Activated T-helper 2 cell treated with anti-CD3 and anti-CD28 coated beads, Interferon-gamma antibody, Interleukin-2, Interleukin-4, amounts not matched to agents 10 μg/mL and 5 μg/mL and 100 μg/mL, durations not matched to agents 14 hours and 24 hours and 36 hours (primary cell): Measurements from ENCODE around the gene CLK2. TPM values are rescaled to one million over a fixed set of nuclear protein-coding genes. Genes with fewer than 3 reads are reported as not detected.
"Not testable (repeated sequence)": the region's sequence is repeated elsewhere in the genome, so short reads cannot be mapped to it uniquely, and the experiment has no call there.

Experiments
- DNase-seq: peaks from one replicate; pipeline ENCODE4 v3.0.0; 2021; ENCODE audit warnings: low spot score
- H3K27ac Mint-ChIP-seq: one replicate; pipeline ENCODE4 v1.8.0; 2021; ENCODE audit warnings: mixed read lengths
- H3K27me3 Mint-ChIP-seq: one replicate; pipeline ENCODE4 v1.8.0; 2021; ENCODE audit warnings: low read depth, mixed read lengths
- H3K36me3 Mint-ChIP-seq: one replicate; pipeline ENCODE4 v1.8.0; 2021; ENCODE audit warnings: low read depth, mixed read lengths
- H3K4me1 Mint-ChIP-seq: one replicate; pipeline ENCODE4 v1.8.0; 2021; ENCODE audit warnings: low read depth, mixed read lengths
- H3K4me3 Mint-ChIP-seq: one replicate; pipeline ENCODE4 v1.8.0; 2021; ENCODE audit warnings: low read depth, mild to moderate bottlenecking, moderate library complexity, mixed read lengths
- H3K9me3 Mint-ChIP-seq: one replicate; pipeline ENCODE4 v1.8.0; 2021; ENCODE audit warnings: mixed read lengths
- intact Hi-C: fragments of 100-400 bp; cut with micrococcal nuclease; formaldehyde crosslinking; loops from one replicate; pipeline ENCODE4 v1.15.1; 2023
- total RNA-seq: library from RNA; stranded (reverse); gene quantifications from 2 replicates; pipeline ENCODE4 v1.2.3, GENCODE V29; 2022

Gene CLK2
- total RNA-seq, 1 donor from 2014 or later = 96.8 TPM

- H3K4me1 Mint-ChIP-seq = peaks cover 26% of the 10 kb centered on the region
These were observed 46.4 kb downstream of the CLK2 start for GRCh38 chr1:155226910-155227260.

DNA sequence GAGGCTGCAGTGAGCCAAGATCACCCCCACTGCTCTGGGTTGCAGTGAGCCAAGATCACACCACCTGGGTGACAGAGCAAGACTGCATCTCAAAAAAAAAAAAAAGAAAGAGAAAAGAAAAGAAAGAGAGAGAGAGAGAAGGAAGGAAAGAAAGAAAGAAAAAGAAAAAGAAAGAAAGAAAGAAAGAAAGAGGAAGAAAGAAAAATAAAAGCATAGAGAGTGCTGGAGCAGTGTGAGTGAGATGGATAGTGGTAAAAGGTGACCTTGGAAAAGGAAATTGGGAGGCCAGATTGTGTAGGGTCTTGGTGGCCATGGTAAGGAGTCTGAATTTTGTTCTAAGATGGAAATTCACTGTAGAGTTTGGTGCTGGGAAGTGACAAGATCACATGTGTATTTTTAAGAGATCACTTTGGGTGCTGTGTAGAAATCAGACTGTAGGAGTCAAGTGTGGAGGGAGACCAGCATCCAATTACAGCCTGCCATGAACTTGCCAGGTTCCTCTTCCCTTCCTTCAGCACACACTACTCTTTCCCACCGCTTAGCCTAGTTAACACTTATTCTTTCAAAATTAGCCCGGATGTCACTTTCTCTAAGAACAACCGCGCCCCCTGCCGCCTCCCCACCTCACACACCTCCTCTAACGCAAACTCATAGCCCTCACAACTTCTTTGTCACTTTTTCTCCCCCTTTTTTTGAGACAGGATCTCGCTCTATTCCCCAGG lies 47.0 kb downstream of the CLK2 start:
- intact Hi-C loops = loop anchor here (1.0 to 5.0 kb wide), 2 partner anchors 34 to 50 kb away; no protein-coding TSS in a partner anchor
- Mint-ChIP-seq H3K27ac (peak overlapping the region; percentile 94), H3K9me3 (no peaks in the 10 kb centered on the region), H3K36me3 (peaks cover 14% of the 10 kb centered on the region), H3K4me1 (peaks cover 26% of the 10 kb centered on the region), H3K4me3 (peak overlapping the region; percentile 95), H3K27me3 (no peaks in the 10 kb centered on the region)
- DNase-seq = peak; percentile 74

More at GRCh38 chr1:155226910-155227260, 46.4 kb downstream of the CLK2 start:
- Mint-ChIP-seq H3K27ac (peak overlapping the region; percentile 94), H3K4me3 (peak overlapping the region; percentile 95), H3K36me3 (peaks cover 14% of the 10 kb centered on the region), H3K9me3 (no peaks in the 10 kb centered on the region), H3K27me3 (no peaks in the 10 kb centered on the region)
- DNase-seq = no peak
- intact Hi-C loops = loop anchor here (1.0 to 5.0 kb wide), 5 partner anchors 17 to 51 kb away; partner anchors contain the start of genes CLK2 and MTX1

GRCh38 chr1:155225404-155225759 lies 47.9 kb downstream of the CLK2 start:
- H3K9me3 Mint-ChIP-seq, H3K27ac Mint-ChIP-seq, DNase-seq, H3K27me3 Mint-ChIP-seq: not testable (repeated sequence)
- intact Hi-C loops = loop anchor here (5.0 kb wide), 1 partner anchor 33 kb away; no protein-coding TSS in a partner anchor
- Mint-ChIP-seq H3K36me3 (peaks cover 14% of the 10 kb centered on the region), H3K4me3 (peak overlapping the region; percentile 95), H3K4me1 (peaks cover 23% of the 10 kb centered on the region)

- Mint-ChIP-seq H3K36me3 (peaks cover 14% of the 10 kb centered on the region), H3K27ac (peak overlapping the region; percentile 22), H3K27me3 (no peaks in the 10 kb centered on the region), H3K4me1 (peaks cover 33% of the 10 kb centered on the region), H3K4me3 (no peak overlapping the region), H3K9me3 (no peaks in the 10 kb centered on the region)
- no peak for DNase-seq
- intact Hi-C loops = no loop called here
These were observed 50.3 kb downstream of the CLK2 start for GRCh38 chr1:155223047-155223446.

DNA sequence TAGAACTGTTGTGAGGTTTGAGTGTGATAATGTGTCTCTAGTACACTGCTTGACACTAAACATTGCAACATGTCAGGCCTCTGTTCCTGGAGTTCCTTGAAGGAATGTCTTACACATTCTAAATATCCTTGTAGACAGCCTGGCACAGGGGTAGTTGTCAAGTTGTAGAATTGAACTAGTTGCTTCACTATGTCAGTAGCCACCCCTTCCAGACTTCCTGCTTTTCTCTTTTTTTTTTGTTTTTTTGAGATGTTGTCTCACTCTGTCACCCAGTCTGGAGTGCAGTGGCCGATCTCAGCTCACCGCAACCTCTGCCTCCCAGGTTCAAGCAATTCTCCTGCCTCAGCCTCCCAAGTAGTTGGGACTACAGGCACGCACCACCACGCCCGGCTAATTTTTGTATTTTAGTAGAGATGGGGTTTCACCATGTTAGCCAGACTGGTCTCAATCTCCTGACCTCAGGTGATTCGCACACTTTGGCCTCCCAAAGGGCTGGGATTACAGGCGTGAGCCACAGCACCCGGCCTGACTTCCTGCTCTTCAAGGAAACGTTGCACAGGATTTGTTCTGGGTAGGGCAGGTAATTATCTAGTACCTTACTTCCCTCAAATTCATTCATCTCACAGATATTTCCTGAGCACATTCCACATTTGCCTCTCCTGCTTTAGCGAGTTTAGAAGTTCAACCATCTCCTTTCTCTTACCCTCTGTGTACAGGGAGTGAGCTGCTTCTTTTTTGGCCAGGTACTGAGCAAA lies 52.9 kb downstream of the CLK2 start:
- DNase-seq, H3K9me3 Mint-ChIP-seq, H3K36me3 Mint-ChIP-seq, H3K4me3 Mint-ChIP-seq, intact Hi-C loops, H3K27ac Mint-ChIP-seq, H3K27me3 Mint-ChIP-seq: not testable (repeated sequence)
- H3K4me1 Mint-ChIP-seq = peaks cover 18% of the 10 kb centered on the region

DNA sequence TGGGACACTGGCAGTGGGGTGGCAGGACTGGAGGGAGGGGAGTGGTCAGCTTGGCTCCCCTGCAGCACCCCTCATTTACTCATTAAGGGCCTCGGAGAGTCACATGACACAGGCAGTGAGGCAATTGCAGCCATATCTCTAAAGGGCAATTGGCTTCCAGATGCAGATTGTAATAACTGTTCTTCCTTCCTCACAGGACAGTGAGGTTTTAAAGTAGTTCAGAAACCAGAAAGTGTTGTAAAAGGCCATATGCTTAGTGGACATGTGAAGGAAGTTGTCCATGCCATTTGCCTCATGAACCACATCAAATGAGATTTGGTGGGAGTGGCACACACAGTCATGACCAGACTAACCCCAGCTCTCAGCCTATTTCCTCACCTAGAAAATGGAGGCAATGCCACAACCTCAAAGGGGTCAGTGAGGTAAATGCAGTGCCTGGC lies 53.7 kb downstream of the CLK2 start:
- Mint-ChIP-seq H3K4me3 (no peak overlapping the region), H3K9me3 (no peaks in the 10 kb centered on the region), H3K4me1 (peaks cover 16% of the 10 kb centered on the region), H3K36me3 (peaks cover 12% of the 10 kb centered on the region), H3K27me3 (no peaks in the 10 kb centered on the region), H3K27ac (peak overlapping the region; percentile 71)
- intact Hi-C loops = no loop called here
- DNase-seq = no peak

GRCh38 chr1:155218854-155219591 lies 54.3 kb downstream of the CLK2 start:
- intact Hi-C loops = no loop called here
- peak overlapping the region; percentile 71 for H3K27ac Mint-ChIP-seq
- peaks cover 16% of the 10 kb centered on the region for H3K4me1 Mint-ChIP-seq

DNA sequence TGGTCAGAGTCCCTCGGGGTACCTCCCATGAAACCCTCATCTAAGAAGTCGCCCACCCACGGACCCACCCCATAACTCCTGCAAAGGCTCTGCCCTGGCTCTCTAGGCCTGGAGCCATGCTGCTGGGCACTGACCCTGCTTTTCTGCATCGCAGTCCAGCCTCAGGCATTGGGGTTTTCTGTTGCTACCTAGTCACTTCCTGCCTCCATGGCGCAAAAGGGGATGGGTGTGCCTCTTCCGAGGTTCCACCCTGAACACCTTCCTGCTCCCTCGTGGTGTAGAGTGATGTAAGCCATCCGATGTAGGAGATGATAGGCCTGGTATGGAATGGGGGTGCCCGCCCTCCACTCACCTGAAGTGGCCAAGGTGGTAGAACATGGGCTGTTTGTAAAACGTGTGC lies 58.6 kb downstream of the CLK2 start:
- H3K27me3 Mint-ChIP-seq, intact Hi-C loops, H3K9me3 Mint-ChIP-seq, H3K27ac Mint-ChIP-seq, DNase-seq, H3K4me3 Mint-ChIP-seq: not testable (repeated sequence)
- Mint-ChIP-seq H3K4me1 (peaks cover 21% of the 10 kb centered on the region), H3K36me3 (peaks cover 14% of the 10 kb centered on the region)

More at GRCh38 chr1:155218854-155219591, 54.3 kb downstream of the CLK2 start:
- Mint-ChIP-seq H3K36me3 (peaks cover 9% of the 10 kb centered on the region), H3K9me3 (no peaks in the 10 kb centered on the region), H3K27me3 (no peaks in the 10 kb centered on the region), H3K4me3 (no peak overlapping the region)
- no peak for DNase-seq

Other genes with a start within 250 kb of the CLK2 start
- gene DCST2, start 239.7 kb downstream of the CLK2 start, total RNA-seq = 0.21 and 0.80 TPM in 2 replicates
- gene DCST1, start 239.7 kb downstream of the CLK2 start, total RNA-seq = 0.11 TPM in 1 of 2 replicates, not detected in the other
- 72.0 and 74.8 TPM in 2 replicates for gene ADAM15, start 222.2 kb downstream of the CLK2 start, total RNA-seq
- 9.2 and 10.5 TPM in 2 replicates for gene EFNA4, start 209.8 kb downstream of the CLK2 start, total RNA-seq
- 6.0 and 7.1 TPM in 2 replicates for gene EFNA3, start 194.7 kb downstream of the CLK2 start, total RNA-seq
- gene EFNA1, start 145.6 kb downstream of the CLK2 start, total RNA-seq = 0.18 and 0.39 TPM in 2 replicates
- gene SLC50A1, start 137.7 kb downstream of the CLK2 start, total RNA-seq = 56.9 and 58.0 TPM in 2 replicates
- gene DPM3, start 133.0 kb downstream of the CLK2 start, total RNA-seq = 49.0 and 51.0 TPM in 2 replicates
- gene KRTCAP2, start 100.2 kb downstream of the CLK2 start, total RNA-seq = 237 and 247 TPM in 2 replicates
- gene TRIM46, start 99.7 kb downstream of the CLK2 start, total RNA-seq = 10.7 and 11.5 TPM in 2 replicates
- gene THBS3, start 65.6 kb downstream of the CLK2 start, total RNA-seq = 10.4 and 13.1 TPM in 2 replicates
- gene MTX1, start 64.8 kb downstream of the CLK2 start, total RNA-seq = 58.6 and 64.0 TPM in 2 replicates
- gene ENTREP3, start 18.0 kb downstream of the CLK2 start, total RNA-seq = 42.5 and 45.5 TPM in 2 replicates
- 113 and 123 TPM in 2 replicates for gene SCAMP3, start 11.1 kb downstream of the CLK2 start, total RNA-seq
- gene HCN3, start 4.0 kb upstream of the CLK2 start, total RNA-seq = 4.8 and 5.4 TPM in 2 replicates
- gene PKLR, start 27.9 kb upstream of the CLK2 start, total RNA-seq = not detected in 2 replicates
- 342 and 361 TPM in 2 replicates for gene FDPS, start 35.4 kb upstream of the CLK2 start, total RNA-seq
- 31.4 and 34.5 TPM in 2 replicates for gene RUSC1, start 47.4 kb upstream of the CLK2 start, total RNA-seq